ENCODE results near the gene PDRG1. TPM values are rescaled to one million over a fixed set of nuclear protein-coding genes. Genes with fewer than 3 reads are reported as not detected.
"Not testable (repeated sequence)": the region's sequence is repeated elsewhere in the genome, so short reads cannot be mapped to it uniquely, and the experiment has no call there.

PDRG1 gene
- total RNA-seq, 1 donor from 2014 or later, result 5.7 TPM

DNA sequence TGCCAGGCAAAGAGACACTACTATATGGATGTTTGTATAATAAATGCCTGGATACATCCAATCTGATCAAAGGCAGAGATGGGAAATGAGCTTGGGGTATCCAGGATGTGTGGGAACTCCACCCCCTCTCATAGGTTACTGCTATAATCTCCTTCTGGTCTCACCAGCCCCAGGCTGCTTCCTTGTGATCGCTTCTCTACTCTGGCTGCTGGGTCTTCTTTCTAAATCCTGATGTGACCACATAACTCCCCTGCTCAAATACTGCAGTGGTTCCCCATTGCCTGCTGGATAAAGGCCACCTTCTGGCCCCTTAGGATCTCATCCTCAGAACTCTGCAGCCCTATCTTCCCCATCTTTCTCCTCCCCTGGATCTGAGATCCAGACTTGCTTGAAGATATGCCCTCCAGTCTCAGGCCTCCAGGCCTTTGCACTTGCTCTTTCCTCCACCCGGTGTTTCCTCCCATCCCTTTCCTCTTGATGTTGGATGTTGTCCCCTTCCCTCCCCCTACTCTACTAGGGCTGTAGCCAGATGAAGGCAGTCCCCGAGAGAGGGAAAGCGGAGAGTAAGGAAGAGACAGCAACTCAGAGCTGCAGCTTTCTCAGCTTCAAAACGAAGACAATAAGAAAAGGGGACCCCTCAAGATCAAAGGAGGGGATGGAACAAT is 15.3 kb upstream of the PDRG1 start:
- DNase-seq (ENCODE audit: low read depth, low spot score), result no peak

DNA sequence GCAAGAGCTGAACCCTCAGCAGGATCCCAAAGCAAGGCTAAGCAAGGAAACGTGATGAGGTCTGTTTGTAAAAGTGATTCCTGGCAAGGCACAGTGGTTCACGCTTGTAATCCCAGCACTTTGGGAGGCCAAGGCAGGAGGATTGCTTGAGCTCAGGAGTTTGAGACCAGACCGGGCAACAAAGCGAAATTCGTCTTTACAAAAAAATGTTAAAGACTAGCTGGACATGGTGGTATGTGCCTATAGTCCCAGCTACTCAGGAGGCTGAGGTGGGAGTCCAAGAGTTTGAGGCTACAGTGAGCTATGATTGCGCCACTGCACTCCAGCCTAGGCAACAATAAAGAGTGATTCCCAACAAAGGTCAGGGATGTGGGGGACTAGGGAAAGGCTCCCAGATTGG is 12.0 kb upstream of the PDRG1 start:
- DNase-seq (ENCODE audit: low read depth, low spot score), result no peak

DNA sequence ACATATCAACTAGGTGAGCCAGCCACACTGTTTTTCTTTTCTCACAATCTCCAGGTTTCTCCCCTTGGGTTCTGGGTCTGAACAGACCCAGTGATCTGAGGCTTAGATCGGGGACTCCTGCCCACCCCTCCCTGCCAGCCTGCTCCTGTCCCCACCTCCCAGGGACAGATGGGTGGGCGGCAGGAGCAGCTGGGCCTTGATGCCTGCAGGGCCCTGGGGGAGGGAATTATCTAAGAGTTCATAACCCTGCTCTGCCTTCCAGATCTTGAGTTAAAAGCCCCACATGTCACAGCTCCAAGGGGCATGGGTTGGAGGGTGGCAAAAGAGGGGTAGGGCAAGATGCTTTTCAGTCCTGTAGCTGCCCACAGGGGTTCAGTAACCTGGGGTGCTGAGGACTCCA is 10.9 kb upstream of the PDRG1 start:
- DNase-seq (ENCODE audit: low read depth, low spot score), result no peak

DNA sequence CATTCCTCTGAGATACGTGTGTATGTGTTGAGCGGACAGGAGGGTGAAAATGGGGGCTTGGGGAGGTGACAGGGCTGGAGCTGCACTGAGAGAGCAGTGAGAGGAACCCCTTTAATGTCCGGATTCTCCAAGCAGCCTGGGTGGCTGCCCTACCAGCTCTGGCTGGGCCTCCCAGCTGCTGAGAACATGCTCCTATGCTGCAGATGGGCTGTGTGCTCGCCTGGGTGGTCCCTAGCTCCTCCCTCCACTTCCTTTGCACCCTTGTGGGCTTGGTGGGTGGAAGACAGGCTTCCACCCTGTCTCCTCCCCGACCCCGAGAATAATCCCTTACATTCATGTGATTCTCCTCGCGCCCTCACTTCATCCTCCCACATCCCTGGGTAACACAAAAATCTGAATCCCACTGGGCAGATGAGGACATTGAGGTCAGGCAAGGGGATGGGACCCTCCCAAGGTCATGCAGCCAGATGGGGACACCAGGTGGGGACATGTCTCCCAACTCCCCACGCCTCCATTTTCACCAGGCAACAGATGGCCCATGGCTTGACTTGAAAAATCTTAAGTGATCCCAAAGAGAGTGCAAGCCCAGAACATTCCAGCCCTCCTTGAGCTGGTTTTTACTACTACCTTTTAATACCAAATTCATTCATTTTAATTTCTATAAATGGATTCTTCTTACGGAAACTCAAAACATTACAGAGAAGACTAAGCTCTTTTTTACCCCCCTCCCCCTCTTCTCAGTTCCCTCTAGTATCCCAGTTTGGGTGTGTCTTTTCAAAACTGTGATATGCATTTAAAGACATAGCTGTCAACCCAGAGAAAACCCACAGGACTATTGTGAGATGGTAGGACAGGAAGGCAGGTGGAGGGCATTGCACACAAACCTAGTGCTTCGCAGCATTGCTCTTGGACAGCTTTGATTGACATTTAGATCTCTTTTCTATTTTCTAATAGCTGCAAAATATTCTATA is 5.0 kb upstream of the PDRG1 start:
- DNase-seq (ENCODE audit: low read depth, low spot score), result no peak

DNA sequence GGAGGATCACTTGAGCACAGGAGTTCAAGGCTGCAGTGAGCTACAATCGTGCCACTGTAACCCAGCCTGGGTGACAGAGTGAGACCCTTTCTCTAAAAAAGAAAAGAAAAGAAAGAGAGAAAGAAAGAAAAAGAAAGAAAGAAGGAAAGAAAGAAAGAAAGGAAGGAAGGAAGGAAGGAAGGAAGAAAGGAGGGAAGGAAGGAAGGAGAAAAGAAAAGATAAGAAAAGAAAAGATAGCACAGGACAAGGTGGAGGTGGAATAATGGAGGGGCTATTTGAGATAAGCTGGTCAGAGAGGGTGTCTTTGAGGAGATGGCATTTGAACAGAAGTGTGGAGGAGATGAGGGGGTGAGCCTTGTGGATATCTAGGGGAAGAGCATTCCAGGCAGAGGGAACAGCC is 2.7 kb upstream of the PDRG1 start:
- no peak for DNase-seq (ENCODE audit: low read depth, low spot score)

DNA sequence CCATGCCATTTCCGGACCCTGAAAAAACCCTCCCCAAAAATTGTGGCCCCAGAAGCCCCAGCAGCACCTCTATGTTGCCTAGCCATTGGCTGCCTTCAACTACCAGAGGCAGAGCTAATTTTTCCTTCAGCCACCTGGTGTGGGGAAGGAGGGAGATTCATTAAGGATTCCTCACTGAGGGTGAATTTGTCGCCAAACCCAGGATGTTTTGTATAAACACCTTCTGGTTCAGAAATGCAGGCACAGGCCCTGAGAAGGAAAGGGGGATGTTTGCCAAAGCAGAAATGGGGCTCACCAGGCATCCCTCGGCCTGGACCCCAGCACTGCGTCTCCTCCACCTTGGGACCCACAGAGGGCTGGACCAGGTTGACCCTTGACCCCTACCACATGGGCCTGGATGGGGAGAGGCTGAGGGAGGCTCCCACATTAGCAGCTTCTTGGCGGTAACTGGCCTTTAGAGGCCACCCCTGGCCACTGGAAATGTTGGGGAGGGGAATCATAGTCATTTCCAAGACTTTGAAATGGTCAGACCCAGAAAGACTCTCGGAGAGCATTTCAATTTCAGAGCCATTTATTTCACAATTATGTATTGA is 1.8 kb upstream of the PDRG1 start:
- no peak for DNase-seq (ENCODE audit: low read depth, low spot score)

DNA sequence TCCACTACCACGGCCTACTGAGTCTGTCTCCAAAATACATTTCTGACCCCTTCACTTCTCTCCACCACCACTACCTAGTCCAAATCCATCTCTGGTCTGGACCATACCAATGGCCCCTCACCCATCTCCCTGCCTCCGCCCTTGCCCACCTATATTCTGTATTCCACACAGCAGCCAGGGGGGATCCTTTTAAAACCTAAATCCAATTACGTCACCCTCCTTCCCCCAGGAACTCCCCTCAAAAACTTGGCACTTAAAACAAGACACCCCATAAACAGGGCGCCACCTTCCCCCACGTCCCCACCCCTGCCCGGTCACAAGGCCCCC is 680 bp downstream of the PDRG1 start:
- DNase-seq (ENCODE audit: low read depth, low spot score), result no peak

DNA sequence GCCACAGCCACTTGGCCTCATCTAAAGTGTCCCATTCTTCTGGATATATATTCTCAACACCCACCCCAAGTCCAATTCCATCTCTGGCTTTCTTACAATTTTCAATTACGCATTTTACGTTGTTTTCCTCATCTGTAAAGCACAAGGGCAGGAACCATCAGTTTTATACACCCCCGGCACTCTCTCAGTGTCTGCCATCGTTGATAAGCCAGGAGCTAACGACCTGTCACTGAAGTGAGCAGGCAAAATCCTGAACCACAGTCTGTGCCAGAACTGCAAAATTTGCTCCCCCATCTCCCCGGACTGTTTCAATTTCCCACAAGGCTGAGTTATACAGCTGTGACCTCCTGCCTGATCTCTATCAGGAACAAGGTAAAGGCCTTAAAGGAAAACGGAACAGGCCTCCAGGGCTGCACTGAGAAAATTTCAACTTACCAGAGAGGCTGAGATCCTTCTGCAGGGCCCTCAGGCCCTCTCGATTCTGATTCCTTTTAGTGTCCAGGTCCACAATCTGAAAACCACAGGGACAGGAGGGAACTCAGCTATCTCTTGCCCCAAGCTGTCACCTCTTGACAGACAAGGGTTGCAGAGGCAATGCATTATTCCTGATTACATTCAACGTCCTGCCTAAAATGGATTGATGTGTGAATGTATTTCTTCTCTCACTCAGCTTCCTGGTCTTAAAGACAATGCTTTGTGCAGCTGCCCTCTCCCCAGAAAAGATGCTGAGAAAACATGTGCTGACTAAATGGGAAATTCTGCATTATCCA is 1.8 kb downstream of the PDRG1 start:
- DNase-seq (ENCODE audit: low read depth, low spot score), result no peak

DNA sequence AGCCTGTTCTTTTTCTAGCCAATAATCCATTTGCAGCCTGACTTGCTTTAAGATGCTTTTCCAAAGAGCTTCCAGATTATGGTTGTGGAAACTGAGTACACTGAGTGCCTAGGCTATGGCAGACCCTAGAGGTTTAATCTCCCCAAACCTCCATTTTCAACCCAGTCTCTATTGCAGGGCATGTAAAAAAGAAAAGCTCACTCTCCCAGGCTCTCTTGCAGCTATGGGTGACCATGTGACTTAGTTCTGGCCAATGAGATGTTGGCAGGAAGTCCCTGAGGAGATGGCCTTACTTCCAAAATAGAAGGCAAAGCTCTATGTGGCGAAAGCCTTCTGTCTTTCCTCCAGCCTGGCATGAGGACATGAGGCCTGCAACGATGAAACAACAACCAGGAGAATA is 3.8 kb downstream of the PDRG1 start:
- DNase-seq (ENCODE audit: low read depth, low spot score), result no peak

DNA sequence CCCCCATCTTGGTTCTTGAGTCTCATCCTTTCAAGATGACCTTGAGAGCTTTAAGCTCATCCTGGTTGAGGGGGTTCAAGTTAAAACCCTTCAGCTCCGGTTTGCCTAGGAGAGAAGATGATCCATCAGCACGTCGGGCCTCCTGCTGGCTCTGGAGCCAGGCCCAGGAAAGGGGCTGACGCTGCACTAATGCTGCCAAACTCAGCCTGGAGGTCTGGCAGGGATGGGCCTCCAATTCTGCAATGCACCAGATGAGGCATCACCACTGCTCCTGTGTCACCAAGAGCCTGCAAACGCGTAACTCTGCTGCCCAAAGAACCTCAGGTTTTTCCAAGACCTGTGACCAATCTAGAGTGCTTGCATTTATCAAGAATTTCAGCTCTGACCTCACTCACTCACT is 6.1 kb downstream of the PDRG1 start:
- no peak for DNase-seq (ENCODE audit: low read depth, low spot score)

DNA sequence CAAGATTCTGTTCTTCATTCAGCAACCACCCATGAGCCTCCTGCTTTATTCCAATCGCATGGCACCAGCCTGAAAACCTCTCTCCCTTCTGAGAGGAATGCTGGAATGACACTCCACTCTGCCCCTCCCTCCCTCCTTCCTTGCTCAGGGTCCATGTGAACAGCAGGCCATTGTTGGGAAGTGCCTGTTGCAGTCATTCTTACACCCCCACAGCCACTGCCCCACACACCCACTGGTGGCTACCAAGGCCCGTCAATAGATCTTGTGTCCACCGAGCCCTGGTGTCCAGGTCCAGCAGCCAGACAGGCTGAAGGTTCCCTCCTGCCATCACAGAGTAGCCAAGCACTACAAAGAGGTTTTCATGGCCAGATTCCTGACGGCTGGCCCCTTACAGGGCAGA is 6.5 kb downstream of the PDRG1 start:
- DNase-seq (ENCODE audit: low read depth, low spot score), result no peak

DNA sequence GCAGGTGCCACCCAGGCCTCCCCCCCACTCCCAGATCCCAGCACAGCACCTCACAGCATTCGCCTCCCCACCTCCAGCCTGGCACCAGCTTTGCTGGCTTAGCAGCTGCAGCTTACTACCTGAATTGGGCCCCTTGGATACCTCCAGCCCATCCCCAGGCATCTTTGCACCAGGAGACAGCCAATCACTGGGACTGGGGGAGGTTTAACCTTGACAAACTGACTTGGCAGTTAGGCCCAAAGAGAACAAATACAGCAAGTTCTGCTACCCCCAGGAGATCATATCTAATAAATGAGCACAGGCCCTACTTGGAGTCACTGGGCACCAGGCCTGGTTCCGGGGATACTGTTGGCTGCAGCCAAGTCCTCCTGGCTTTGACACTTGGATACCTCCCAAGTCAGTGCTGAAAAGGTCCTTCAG is 8.8 kb downstream of the PDRG1 start:
- no peak for DNase-seq (ENCODE audit: low read depth, low spot score)

DNA sequence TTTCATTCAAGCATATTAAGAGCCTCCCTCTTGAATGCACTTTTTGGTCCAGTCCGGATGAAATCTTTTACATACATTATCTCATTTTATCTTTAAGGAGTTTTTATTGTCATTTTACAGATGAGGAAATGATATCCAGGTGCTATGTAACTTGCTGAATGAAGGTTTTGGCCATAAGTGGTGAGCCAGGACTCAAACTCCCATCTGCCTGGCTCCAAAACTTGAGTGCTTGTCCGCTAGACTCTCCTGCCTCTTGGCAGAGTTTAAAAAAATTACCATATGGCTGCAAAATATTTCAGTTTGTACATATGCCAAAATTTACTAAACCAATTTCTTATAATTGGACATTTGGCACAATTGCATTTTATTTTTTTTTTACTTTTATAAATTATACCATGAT is 12.2 kb downstream of the PDRG1 start:
- no peak for DNase-seq (ENCODE audit: low read depth, low spot score)

DNA sequence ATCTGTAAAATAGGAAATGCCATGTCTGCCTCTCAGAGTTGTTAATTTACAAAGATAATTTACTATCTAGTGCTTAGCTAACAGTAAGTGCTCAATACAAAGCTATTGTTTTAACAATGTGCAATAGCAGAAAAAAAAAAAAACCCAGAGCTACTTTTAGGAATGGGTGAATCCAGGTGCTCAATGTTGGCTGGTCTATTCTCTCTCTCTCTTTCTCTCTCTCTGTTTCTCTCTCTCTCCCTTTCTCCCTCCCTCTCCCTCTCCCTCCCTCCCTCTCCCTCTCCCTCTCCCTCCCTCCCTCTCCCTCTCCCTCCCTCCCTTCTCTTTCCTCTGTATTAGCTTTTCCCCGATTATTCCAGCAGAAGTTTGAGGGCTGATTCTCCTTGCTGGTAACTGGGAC is 14.0 kb downstream of the PDRG1 start:
- no peak for DNase-seq (ENCODE audit: low read depth, low spot score)

DNA sequence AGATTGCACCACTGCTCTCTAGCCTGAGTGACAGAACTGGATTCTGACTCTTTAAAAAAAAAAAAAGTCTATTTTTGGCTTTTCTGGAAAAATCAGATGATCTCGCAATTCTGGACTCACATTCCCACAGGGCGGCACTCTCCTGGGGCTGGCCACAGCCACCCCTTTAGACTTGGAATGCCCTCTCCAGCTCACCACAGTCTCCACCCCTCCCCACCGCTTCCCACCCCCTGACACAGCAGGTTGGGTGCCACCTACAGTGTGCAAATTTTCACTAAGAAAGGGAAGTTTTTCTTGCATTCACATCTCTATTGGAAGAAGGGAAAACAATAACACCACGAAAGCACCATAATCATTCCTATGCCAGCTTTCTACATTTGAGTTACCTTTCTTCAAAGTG is 15.4 kb downstream of the PDRG1 start:
- DNase-seq (ENCODE audit: low read depth, low spot score), result no peak

DNA sequence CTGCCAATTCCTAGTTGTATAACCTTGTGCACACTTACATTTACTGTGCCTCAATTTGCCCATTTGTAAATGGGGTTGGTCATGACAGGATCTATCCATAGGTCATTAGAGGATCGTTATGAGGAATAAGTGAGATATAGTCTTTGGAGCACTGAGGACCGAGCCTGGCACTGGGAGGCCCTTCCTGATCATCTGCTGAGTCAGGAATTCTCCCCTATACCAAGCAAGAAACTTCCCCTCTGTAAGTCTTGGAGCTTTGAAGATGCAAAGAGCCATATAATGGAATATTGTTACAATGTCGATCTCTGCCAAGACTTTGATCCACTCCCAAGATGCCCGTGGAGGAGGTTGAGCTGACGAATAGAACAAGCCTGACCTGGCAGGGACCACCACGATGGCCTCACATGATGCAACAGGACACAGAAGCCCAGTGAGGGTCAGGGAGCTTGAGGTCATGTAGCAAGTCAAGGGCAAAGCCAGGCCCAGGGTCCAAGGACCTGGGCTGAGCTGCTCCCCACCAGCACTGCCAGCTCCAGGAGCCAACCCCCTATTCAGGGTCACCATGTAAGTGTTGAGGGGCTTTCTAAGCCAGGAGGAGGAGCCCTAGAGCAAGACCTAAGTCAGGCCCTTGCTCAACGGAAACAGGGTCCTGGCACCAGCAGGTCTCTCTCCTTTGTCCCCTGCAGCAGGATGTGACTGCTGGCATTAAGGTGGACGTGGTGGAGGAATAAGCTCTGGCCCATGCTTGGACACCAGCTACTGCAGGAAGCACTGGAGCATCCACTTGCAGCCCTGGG is 16.7 kb downstream of the PDRG1 start:
- DNase-seq (ENCODE audit: low read depth, low spot score), result no peak

DNA sequence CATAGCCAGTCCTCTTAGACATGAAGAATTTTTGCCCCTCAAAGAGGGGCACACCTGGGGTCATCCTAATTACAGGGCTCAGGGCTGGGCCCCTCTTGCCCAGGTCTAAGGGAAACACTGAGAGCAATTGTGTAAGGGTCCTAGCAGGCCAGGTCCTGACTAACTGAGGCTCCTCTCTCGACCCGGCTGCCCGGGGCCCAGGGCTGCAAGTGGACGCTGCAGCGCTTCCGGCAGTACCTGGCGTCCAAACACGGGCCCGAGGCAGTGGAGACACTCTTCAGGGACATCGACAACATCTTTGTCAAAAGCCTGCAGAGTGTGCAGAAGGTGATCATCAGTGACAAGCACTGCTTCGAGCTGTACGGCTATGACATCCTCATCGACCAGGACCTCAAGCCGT is 17.4 kb downstream of the PDRG1 start:
- DNase-seq (ENCODE audit: low read depth, low spot score), result no peak

DNA sequence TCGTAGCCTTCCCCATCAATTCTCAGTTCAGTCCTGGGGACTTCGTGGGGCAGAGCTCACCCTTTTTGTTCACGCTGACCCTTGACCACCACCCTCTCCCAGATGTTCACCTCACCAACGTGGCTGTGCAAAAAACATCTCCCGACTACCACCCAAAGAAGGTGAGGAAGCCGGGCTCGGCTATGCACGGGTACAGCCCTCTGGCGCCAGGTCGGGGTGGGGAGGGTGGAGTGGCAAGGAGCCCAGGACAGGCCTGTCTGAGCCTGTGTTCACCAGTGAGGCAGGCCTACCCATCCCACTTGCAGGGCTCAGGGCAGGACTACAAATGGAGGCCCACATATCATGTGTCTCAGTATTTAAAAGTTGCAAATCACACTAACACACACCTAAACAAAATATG is 18.1 kb downstream of the PDRG1 start:
- DNase-seq (ENCODE audit: low read depth, low spot score), result no peak

DNA sequence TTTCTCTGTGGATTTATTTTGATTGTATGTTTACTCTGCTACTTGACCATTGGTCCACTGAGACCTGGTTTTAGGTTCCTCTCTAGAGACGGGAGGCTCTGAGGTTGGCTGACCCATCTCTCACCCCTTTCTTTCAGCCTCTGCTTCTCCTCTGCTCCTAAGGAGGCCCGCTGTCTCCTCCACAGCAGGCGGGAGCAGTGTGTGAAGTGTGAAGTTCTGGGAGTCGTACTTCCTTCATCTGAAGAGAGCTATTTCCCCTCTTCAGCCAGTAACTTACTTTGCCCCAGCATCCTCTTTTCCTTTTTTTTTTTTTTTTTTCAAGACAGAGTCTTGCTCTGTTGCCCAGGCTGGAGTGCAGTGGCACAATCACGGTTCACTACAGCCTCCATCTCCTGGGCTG is 21.1 kb downstream of the PDRG1 start:
- DNase-seq (ENCODE audit: low read depth, low spot score), result no peak

DNA sequence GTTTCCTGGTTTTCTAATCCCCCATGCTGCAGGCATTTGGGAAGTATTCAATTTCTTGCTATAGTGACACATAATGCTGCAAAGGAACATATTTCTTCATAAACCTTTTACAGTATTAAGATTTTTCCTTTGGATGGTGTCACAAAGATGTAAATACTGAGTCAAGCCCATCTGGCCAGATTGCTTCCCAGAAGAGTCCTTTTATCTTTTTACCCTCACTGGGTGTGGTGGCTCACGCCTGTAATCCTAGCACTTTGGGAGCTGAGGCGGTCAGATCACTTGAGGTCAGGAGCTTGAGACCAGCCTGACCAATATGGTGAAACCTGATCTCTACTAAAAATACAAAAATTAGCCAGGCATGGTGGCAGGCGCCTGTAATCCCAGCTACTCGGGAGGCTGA is 22.2 kb downstream of the PDRG1 start:
- not testable (repeated sequence) for DNase-seq (ENCODE audit: low read depth, low spot score)

DNA sequence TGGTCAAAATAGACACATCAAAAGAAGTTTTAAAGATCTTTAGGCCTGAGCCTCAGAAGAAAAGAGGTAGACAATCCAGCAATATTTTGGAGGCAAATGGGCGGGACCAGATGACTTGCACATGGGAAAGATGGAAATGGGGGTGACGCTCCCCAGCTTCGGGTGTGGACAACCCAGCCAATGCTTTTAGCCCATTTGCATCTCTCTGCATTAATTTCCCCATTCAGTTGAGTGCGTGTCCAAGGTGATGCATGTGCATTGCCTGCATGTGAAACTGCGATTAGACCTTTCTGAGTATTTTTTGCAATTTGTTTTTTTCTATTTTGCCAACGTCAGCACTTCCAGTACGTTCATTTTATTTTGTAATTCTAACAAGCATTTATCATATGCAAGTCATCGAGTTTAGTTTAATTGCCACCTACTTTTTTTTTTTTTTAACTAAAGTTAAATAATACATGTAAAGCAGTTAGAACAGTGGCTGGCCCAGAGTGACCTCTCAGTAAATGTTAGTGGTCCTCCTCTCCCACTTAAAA is 24.2 kb downstream of the PDRG1 start:
- DNase-seq (ENCODE audit: low read depth, low spot score), result no peak

All from pulmonary artery endothelial cell (primary cell).